ENCODE measurements around the gene BMI1. TPM values are rescaled to one million over a fixed set of nuclear protein-coding genes. Genes with fewer than 3 reads are reported as not detected.

The BMI1 gene
- total RNA-seq, 1 donor from 2014 or later, result 33.3 TPM

DNA sequence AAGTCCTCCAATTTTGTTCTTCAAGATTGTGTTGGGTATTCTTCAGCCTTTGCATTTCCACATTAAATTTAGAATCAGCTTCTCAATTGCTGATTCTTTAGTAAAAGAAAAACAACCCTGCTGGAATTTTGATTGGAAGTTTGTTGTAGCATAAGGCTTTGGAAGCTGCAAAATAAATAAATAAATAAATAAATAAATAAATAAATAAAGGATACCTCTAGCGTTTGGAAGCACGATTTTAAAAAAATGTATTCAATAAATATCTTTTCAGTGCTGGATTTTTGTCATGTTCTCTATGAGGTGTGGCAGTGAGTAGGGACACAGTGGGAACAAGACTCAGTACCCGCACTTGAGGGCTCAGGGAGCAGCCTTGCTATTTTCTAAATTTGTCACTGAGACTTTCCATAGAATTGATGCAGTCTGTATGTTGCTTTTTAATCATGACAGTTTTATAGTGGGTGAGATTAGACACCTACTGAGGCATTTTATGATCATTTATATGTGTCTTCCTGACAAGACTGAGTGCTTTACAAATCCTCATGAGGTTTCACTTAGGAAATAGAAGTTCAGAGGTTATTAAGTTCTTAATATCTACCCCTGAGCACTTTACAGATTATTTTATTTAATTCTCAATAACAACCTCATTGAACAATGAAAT is 27.0 kb upstream of the BMI1 start:
- intact Hi-C loops (cut with micrococcal nuclease), result no loop called here
- no peak overlapping the region for H3K27ac ChIP-seq (replicated peaks)
- peaks cover 16% of the 10 kb centered on the region for H3K27me3 ChIP-seq (ENCODE audit: low read depth)
- H3K4me3 ChIP-seq, result no peak overlapping the region
- H3K9me3 ChIP-seq (replicated peaks), result peaks cover 8% of the 10 kb centered on the region
- no peak for DNase-seq
- TF ChIP-seq, protein P1, sequence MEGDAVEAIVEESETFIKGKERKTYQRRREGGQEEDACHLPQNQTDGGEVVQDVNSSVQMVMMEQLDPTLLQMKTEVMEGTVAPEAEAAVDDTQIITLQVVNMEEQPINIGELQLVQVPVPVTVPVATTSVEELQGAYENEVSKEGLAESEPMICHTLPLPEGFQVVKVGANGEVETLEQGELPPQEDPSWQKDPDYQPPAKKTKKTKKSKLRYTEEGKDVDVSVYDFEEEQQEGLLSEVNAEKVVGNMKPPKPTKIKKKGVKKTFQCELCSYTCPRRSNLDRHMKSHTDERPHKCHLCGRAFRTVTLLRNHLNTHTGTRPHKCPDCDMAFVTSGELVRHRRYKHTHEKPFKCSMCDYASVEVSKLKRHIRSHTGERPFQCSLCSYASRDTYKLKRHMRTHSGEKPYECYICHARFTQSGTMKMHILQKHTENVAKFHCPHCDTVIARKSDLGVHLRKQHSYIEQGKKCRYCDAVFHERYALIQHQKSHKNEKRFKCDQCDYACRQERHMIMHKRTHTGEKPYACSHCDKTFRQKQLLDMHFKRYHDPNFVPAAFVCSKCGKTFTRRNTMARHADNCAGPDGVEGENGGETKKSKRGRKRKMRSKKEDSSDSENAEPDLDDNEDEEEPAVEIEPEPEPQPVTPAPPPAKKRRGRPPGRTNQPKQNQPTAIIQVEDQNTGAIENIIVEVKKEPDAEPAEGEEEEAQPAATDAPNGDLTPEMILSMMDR (IDR thresholded peaks at IDR 0.05; ENCODE audit: borderline replicate concordance), result no peak
- H3K4me1 ChIP-seq, result no peaks in the 10 kb centered on the region
- no peaks in the 10 kb centered on the region for H3K36me3 ChIP-seq

DNA sequence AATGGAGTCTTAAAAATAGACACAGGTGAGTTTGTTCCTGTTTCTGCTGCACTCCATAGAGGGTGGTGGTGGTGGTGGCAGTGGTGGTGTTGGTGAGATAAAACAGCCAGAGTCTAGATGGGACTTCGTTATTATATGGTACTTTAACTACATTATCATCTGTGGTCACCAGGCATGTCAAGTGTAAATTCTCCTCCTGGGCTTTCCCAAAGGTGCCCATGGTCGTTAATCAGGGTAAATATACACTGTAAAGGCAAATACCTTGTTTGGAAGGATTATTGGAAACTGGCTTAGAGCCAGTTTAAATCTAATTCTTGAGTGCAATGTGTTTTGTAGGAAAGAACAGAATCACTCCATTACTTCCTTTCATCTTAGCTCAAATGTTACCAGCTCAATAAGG is 26.2 kb upstream of the BMI1 start:
- peaks cover 8% of the 10 kb centered on the region for H3K9me3 ChIP-seq (replicated peaks)
- no peaks in the 10 kb centered on the region for H3K36me3 ChIP-seq
- H3K27ac ChIP-seq (replicated peaks), result no peak overlapping the region
- H3K4me1 ChIP-seq, result no peaks in the 10 kb centered on the region
- TF ChIP-seq, protein P1 (IDR thresholded peaks at IDR 0.05; ENCODE audit: borderline replicate concordance), result no peak
- H3K4me3 ChIP-seq, result no peak overlapping the region
- DNase-seq, result no peak
- intact Hi-C loops (cut with micrococcal nuclease), result no loop called here
- peaks cover 16% of the 10 kb centered on the region for H3K27me3 ChIP-seq (ENCODE audit: low read depth)

DNA sequence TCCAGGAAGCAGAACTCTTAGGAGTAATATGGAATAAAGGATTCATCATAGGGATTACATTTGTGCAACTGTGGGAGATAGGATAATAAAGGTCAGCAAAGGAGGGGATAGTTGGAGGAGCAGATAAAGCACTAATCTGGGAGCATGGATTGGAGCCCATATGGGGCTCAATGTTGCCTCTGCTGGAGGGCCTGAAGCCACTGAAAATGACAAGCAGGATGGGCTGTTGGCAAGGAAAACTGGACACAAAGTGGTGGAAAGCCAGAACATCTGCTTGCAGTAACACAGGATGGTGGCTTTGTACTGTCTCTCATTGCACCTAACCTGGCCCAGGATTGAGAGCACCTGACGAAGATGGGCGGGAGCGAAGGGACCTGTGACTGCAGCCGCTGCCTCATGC is 19.7 kb upstream of the BMI1 start:
- DNase-seq, result no peak
- TF ChIP-seq, protein P1 (IDR thresholded peaks at IDR 0.05; ENCODE audit: borderline replicate concordance), result no peak
- Histone ChIP-seq H3K27me3 (ENCODE audit: low read depth) (peaks cover 3% of the 10 kb centered on the region), H3K4me3 (no peak overlapping the region), H3K27ac (replicated peaks) (no peak overlapping the region), H3K9me3 (replicated peaks) (peaks cover 6% of the 10 kb centered on the region), H3K4me1 (no peaks in the 10 kb centered on the region), H3K36me3 (no peaks in the 10 kb centered on the region)
- intact Hi-C loops (cut with micrococcal nuclease), result no loop called here

DNA sequence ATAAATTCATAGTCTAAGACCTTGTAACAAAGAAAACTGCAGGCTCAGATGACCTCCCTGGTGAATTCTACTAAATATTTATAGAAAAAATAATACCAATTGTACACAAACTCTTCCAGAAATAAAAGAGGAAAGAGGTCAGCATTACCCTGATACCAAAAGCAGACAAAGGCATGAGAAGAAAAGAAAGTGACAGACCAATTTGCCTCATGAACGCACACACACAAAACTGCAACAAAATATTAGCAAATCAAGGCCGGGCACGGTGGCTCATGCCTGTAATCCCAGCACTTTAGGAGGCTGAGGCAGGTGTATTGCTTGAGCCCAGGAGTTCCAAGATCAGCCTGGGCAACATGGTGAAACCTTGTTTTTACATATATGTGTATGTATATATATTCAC is 17.4 kb upstream of the BMI1 start:
- Histone ChIP-seq H3K4me3 (no peak overlapping the region), H3K9me3 (replicated peaks) (peaks cover 6% of the 10 kb centered on the region), H3K4me1 (no peaks in the 10 kb centered on the region), H3K27me3 (ENCODE audit: low read depth) (no peaks in the 10 kb centered on the region), H3K36me3 (no peaks in the 10 kb centered on the region), H3K27ac (replicated peaks) (no peak overlapping the region)
- no peak for DNase-seq
- TF ChIP-seq, protein P1 (IDR thresholded peaks at IDR 0.05; ENCODE audit: borderline replicate concordance), result no peak
- intact Hi-C loops (cut with micrococcal nuclease), result no loop called here

DNA sequence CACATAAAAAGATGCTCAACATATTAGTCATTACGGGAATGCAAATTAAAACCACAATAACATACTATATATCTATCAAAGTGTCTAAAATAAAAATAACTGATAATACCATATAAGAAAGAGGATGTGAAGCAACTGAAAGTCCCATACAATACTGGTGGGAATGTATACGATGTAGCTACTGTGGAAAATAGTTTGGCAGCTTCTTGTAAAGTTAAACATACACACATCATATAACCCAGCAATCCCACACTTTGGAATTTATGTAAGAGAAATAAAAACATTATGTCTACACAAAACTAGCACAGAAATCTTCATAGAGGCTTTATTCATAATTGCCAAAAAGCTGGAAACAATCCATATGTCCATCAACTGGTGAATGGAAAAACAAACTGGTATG is 15.2 kb upstream of the BMI1 start:
- intact Hi-C loops (cut with micrococcal nuclease), result no loop called here
- TF ChIP-seq, protein P1 (IDR thresholded peaks at IDR 0.05; ENCODE audit: borderline replicate concordance), result no peak
- H3K27me3 ChIP-seq (ENCODE audit: low read depth), result no peaks in the 10 kb centered on the region
- H3K4me1 ChIP-seq, result no peaks in the 10 kb centered on the region
- DNase-seq, result no peak
- H3K27ac ChIP-seq (replicated peaks), result no peak overlapping the region
- H3K9me3 ChIP-seq (replicated peaks), result peaks cover 6% of the 10 kb centered on the region
- no peaks in the 10 kb centered on the region for H3K36me3 ChIP-seq
- H3K4me3 ChIP-seq, result no peak overlapping the region

All from left ventricle myocardium inferior (tissue), 1 donor.